DND-41 (cell line): Measurements from ENCODE around the gene AP4M1.

Experiments
- ATAC-seq: fragments of 200-7000 bp; cut with Tn5 transposase; 3 replicates; pipeline ENCODE4 v1.9.1; 2021; ENCODE audit warnings: low read depth; ENCODE audit not compliant: insufficient read depth
- DNase-seq: peaks from one replicate; pipeline ENCODE4 v3.0.0-alpha.2; 2020
- H2AFZ ChIP-seq: 2 replicates; pipeline ENCODE4 v1.6.0; 2012; ENCODE audit warnings: low read depth, low read length
- H3K27ac ChIP-seq: 2 replicates; pipeline ENCODE4 v1.5.1; 2012; ENCODE audit warnings: low read length, inconsistent platforms
- H3K27me3 ChIP-seq: fragments of 200-600 bp; sonication (generic); 2 replicates; pipeline ENCODE4 v1.6.0; 2012; ENCODE audit warnings: low read length, mild to moderate bottlenecking, inconsistent platforms; ENCODE audit not compliant: insufficient read depth, poor library complexity
- H3K36me3 ChIP-seq: 2 replicates; pipeline ENCODE4 v1.5.1; 2012; ENCODE audit warnings: low read length, inconsistent platforms; ENCODE audit not compliant: insufficient read depth
- H3K4me1 ChIP-seq: 2 replicates; pipeline ENCODE4 v1.5.1; 2012; ENCODE audit warnings: mild to moderate bottlenecking, low read length; ENCODE audit not compliant: insufficient read depth
- H3K4me2 ChIP-seq: 2 replicates; pipeline ENCODE4 v1.6.0; 2012; ENCODE audit warnings: mild to moderate bottlenecking, moderate library complexity, low read length, inconsistent platforms; ENCODE audit not compliant: insufficient read depth
- H3K4me3 ChIP-seq, 2 experiments: fragments of 200-600 bp in 1 of 2; shearing (Covaris generic) in 1 of 2; 2 replicates each; pipeline ENCODE4 v1.5.1; 2012 to 2016; ENCODE audit warnings: inconsistent platforms in 2 of 2, low read length in 2 of 2, mild to moderate bottlenecking in 2 of 2, low read depth in 1 of 2, moderate library complexity in 1 of 2
- H3K79me2 ChIP-seq: 2 replicates; pipeline ENCODE4 v1.6.0; 2012; ENCODE audit warnings: low read length, inconsistent platforms; ENCODE audit not compliant: insufficient read depth
- H3K9ac ChIP-seq: 2 replicates; pipeline ENCODE4 v1.6.0; 2012; ENCODE audit warnings: low read depth, mild to moderate bottlenecking, inconsistent platforms, low read length, moderate library complexity
- H3K9me3 ChIP-seq: 2 replicates; pipeline ENCODE4 v1.5.1; 2012; ENCODE audit warnings: low read length, moderate library complexity, mild to moderate bottlenecking, inconsistent platforms; ENCODE audit not compliant: insufficient read depth, severe bottlenecking
- H4K20me1 ChIP-seq: 2 replicates; pipeline ENCODE4 v1.6.0; 2012; ENCODE audit warnings: low read length; ENCODE audit not compliant: insufficient read depth
- EZH2 ChIP-seq: IDR thresholded peaks from 3 replicates; pipeline ENCODE4 v1.6.1; 2012; ENCODE audit warnings: borderline replicate concordance, low read depth, mild to moderate bottlenecking, moderate library complexity, low read length, inconsistent platforms; ENCODE audit not compliant: severe bottlenecking
- TF ChIP-seq, protein P1 (sequence below): IDR thresholded peaks from 2 replicates; pipeline ENCODE4 v1.5.1; 2012; ENCODE audit warnings: borderline replicate concordance, low read length, moderate library complexity, mild to moderate bottlenecking; ENCODE audit not compliant: poor library complexity, severe bottlenecking; ENCODE audit errors: extremely low read depth

The AP4M1 gene

DNA sequence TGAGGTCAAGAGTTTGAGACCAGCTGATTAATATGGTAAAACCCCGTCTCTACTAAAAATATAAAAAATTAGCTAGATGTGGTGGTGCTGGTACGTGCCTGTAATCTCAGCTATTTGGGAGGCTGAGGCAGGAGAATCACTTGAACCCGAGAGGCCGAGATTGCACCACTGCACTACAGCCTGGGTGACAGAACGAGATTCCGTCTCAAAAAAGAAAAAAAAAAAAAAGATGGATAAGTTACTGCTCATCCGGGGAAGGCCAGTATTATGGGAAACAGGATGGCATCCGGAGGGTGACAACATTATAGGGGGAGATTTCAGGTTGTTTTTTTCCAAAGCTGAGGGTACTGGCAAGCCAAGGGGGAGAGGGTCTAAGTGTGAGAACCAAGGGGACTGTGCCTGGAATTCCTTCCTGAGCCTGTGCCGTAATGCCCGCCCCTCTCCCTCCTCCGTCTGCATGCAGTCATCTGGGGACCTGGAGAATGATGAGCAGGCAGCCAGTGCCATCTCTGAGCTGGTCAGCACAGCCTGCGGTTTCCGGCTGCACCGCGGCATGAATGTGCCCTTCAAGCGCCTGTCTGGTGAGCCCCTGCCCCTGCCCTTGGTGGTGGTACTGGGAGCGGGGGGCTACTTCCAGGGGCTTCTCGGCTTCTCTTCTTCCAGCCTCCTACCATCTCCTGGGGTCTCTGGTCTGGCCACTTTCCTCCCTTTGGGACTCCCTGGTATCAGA lies 51.7 kb downstream of the AP4M1 start:
- Histone ChIP-seq H3K4me2 (no peak overlapping the region), H3K9ac (no peak overlapping the region), H3K27me3 (no peaks in the 10 kb centered on the region), H3K4me1 (peaks cover 49% of the 10 kb centered on the region), H2AFZ (no peak overlapping the region), H3K36me3 (peaks cover 51% of the 10 kb centered on the region), H3K4me3 (no peak overlapping the region), H4K20me1 (peaks cover 27% of the 10 kb centered on the region), H3K79me2 (peaks cover 51% of the 10 kb centered on the region), H3K9me3 (no peaks in the 10 kb centered on the region), H3K27ac (no peak overlapping the region)
- DNase-seq (no peak), ATAC-seq (no peak)
- no peak for TF ChIP-seq EZH2
- TF ChIP-seq, protein P1, sequence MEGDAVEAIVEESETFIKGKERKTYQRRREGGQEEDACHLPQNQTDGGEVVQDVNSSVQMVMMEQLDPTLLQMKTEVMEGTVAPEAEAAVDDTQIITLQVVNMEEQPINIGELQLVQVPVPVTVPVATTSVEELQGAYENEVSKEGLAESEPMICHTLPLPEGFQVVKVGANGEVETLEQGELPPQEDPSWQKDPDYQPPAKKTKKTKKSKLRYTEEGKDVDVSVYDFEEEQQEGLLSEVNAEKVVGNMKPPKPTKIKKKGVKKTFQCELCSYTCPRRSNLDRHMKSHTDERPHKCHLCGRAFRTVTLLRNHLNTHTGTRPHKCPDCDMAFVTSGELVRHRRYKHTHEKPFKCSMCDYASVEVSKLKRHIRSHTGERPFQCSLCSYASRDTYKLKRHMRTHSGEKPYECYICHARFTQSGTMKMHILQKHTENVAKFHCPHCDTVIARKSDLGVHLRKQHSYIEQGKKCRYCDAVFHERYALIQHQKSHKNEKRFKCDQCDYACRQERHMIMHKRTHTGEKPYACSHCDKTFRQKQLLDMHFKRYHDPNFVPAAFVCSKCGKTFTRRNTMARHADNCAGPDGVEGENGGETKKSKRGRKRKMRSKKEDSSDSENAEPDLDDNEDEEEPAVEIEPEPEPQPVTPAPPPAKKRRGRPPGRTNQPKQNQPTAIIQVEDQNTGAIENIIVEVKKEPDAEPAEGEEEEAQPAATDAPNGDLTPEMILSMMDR, result no peak

DNA sequence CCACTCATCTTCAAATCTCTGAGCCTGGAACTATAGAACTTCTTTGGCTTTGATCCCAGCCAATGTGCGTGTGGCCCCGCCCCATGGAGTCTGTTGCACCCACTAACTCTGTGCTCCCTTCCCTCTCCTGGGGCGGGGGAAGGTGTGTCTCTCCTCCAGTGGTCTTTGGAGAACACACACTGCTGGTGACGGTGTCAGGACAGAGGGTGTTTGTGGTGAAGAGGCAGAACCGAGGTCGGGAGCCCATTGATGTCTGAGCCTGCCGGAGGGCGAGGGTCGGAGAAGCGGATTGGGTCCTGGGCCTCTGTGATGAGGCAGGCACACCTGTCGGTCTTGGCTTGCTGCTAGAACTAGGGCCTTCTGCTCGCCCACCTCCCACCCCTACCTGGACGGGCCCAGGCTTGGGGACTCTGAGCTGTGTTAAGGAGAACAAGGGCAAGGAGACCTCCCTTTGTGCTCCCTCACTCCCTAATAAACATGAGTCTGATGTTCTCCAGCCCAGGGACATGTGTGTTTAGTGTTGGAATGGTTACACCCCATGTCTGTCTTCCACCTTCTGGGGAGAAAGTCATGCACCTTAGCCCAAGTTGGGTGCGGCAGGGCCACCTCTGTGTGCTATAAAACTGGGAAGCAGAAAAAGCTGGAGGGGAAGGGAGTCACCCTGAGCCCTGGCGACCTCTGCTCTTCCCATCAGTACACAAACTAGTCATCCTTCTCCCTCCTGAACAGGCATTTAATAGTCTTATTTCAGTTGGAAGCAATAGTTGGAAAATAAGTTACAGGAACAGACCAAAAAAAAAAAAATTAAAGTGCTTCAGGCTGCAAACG lies 52.5 kb downstream of the AP4M1 start:
- Histone ChIP-seq H3K4me2 (no peak overlapping the region), H3K4me1 (peaks cover 47% of the 10 kb centered on the region), H3K4me3 (no peak overlapping the region), H3K79me2 (peaks cover 58% of the 10 kb centered on the region), H3K27ac (no peak overlapping the region), H3K9ac (no peak overlapping the region), H2AFZ (no peak overlapping the region), H4K20me1 (peaks cover 27% of the 10 kb centered on the region), H3K27me3 (no peaks in the 10 kb centered on the region), H3K9me3 (no peaks in the 10 kb centered on the region), H3K36me3 (peaks cover 51% of the 10 kb centered on the region)
- TF ChIP-seq, protein P1, result no peak
- TF ChIP-seq EZH2, result no peak
- DNase-seq (no peak), ATAC-seq (no peak)

DNA sequence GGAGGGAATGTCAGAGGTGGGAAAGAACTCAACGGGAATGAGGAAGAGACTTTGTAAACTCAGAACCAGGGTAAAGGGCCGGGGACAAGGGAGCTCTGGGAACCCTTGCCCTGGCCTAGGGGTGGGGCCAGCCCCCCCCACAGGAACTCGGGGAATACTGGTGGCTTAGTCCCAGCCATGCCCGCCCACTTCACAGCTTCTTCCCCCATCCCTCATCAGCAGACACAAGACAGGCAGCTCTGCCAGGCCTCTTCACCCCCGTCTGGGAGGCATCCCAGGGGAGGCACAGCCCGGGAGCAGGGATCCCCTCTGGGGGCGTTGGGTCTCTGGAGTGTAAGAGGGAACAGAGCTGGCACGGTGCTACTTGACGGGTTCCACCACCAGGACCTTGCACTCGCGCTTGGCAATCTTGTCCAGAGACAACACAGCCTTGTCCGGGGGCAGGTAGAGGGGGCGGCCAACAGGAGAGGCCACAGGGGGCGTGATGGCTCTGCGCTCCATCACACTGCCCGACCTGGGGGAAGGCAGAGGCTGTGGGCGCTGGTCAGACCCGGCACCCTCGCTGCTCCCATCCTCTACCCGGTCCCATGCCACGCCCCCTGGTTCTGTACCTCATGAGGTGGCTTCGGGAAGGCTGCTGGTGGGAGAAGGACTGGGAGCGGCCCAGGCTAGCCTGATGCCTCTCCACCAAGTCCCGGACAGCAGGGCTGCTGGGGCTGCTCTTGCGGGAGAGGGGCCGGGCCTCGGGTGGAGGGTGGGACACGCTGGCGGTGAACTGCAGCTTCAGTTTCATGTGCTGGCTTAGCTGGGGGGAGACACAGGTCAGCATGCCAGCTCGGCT lies 53.4 kb downstream of the AP4M1 start:
- H3K4me1 ChIP-seq, result peaks cover 43% of the 10 kb centered on the region
- no peak overlapping the region for H3K4me2 ChIP-seq
- H3K36me3 ChIP-seq, result peaks cover 51% of the 10 kb centered on the region
- no peak for ATAC-seq
- TF ChIP-seq EZH2, result no peak
- TF ChIP-seq, protein P1, result no peak
- no peaks in the 10 kb centered on the region for H3K9me3 ChIP-seq
- no peak overlapping the region for H3K4me3 ChIP-seq
- peaks cover 52% of the 10 kb centered on the region for H3K79me2 ChIP-seq
- H4K20me1 ChIP-seq, result peaks cover 27% of the 10 kb centered on the region
- H2AFZ ChIP-seq, result no peak overlapping the region
- no peaks in the 10 kb centered on the region for H3K27me3 ChIP-seq
- no peak overlapping the region for H3K9ac ChIP-seq
- no peak overlapping the region for H3K27ac ChIP-seq
- no peak for DNase-seq
